DND-41 (cell line): ENCODE measurements around the gene SKIL.

Source experiments
- ATAC-seq: fragments of 200-7000 bp; cut with Tn5 transposase; 3 replicates; pipeline ENCODE4 v1.9.1; 2021; ENCODE audit warnings: low read depth; ENCODE audit not compliant: insufficient read depth
- DNase-seq: peaks from one replicate; pipeline ENCODE4 v3.0.0-alpha.2; 2020
- H2AFZ ChIP-seq: 2 replicates; pipeline ENCODE4 v1.6.0; 2012; ENCODE audit warnings: low read depth, low read length
- H3K27ac ChIP-seq: 2 replicates; pipeline ENCODE4 v1.5.1; 2012; ENCODE audit warnings: low read length, inconsistent platforms
- H3K27me3 ChIP-seq: fragments of 200-600 bp; sonication (generic); 2 replicates; pipeline ENCODE4 v1.6.0; 2012; ENCODE audit warnings: low read length, mild to moderate bottlenecking, inconsistent platforms; ENCODE audit not compliant: insufficient read depth, poor library complexity
- H3K36me3 ChIP-seq: 2 replicates; pipeline ENCODE4 v1.5.1; 2012; ENCODE audit warnings: low read length, inconsistent platforms; ENCODE audit not compliant: insufficient read depth
- H3K4me1 ChIP-seq: 2 replicates; pipeline ENCODE4 v1.5.1; 2012; ENCODE audit warnings: mild to moderate bottlenecking, low read length; ENCODE audit not compliant: insufficient read depth
- H3K4me2 ChIP-seq: 2 replicates; pipeline ENCODE4 v1.6.0; 2012; ENCODE audit warnings: mild to moderate bottlenecking, moderate library complexity, low read length, inconsistent platforms; ENCODE audit not compliant: insufficient read depth
- H3K4me3 ChIP-seq, 2 experiments: fragments of 200-600 bp in 1 of 2; shearing (Covaris generic) in 1 of 2; 2 replicates each; pipeline ENCODE4 v1.5.1; 2012 to 2016; ENCODE audit warnings: inconsistent platforms in 2 of 2, low read length in 2 of 2, mild to moderate bottlenecking in 2 of 2, low read depth in 1 of 2, moderate library complexity in 1 of 2
- H3K79me2 ChIP-seq: 2 replicates; pipeline ENCODE4 v1.6.0; 2012; ENCODE audit warnings: low read length, inconsistent platforms; ENCODE audit not compliant: insufficient read depth
- H3K9ac ChIP-seq: 2 replicates; pipeline ENCODE4 v1.6.0; 2012; ENCODE audit warnings: low read depth, mild to moderate bottlenecking, inconsistent platforms, low read length, moderate library complexity
- H3K9me3 ChIP-seq: 2 replicates; pipeline ENCODE4 v1.5.1; 2012; ENCODE audit warnings: low read length, moderate library complexity, mild to moderate bottlenecking, inconsistent platforms; ENCODE audit not compliant: insufficient read depth, severe bottlenecking
- H4K20me1 ChIP-seq: 2 replicates; pipeline ENCODE4 v1.6.0; 2012; ENCODE audit warnings: low read length; ENCODE audit not compliant: insufficient read depth
- CTCF ChIP-seq: IDR thresholded peaks from 2 replicates; pipeline ENCODE4 v1.5.1; 2012; ENCODE audit warnings: borderline replicate concordance, low read length, moderate library complexity, mild to moderate bottlenecking; ENCODE audit not compliant: poor library complexity, severe bottlenecking; ENCODE audit errors: extremely low read depth
- EZH2 ChIP-seq: IDR thresholded peaks from 3 replicates; pipeline ENCODE4 v1.6.1; 2012; ENCODE audit warnings: borderline replicate concordance, low read depth, mild to moderate bottlenecking, moderate library complexity, low read length, inconsistent platforms; ENCODE audit not compliant: severe bottlenecking

Gene SKIL

GRCh38 chr3:170356596-170357175 lies 829 bp upstream of the SKIL start:
- H2AFZ ChIP-seq, result peak overlapping the region; percentile 67
- TF ChIP-seq EZH2 (no peak), CTCF (no peak)

GRCh38 chr3:170358042-170359010 lies 811 bp downstream of the SKIL start:
- ATAC-seq (peak; percentile 42), DNase-seq (peak; percentile 71)
- no peaks in the 10 kb centered on the region for H3K27me3 ChIP-seq
- peak overlapping the region; percentile 86 for H3K4me2 ChIP-seq
- peak overlapping the region; percentile 70 for H2AFZ ChIP-seq
- no peaks in the 10 kb centered on the region for H3K9me3 ChIP-seq
- H3K36me3 ChIP-seq, result peaks cover 8% of the 10 kb centered on the region; the same call in 1 of the 2 replicates
- H3K4me1 ChIP-seq, result peaks cover 47% of the 10 kb centered on the region
- peaks cover 8% of the 10 kb centered on the region for H3K79me2 ChIP-seq
- TF ChIP-seq CTCF (peak; percentile 56), EZH2 (no peak)
- H3K9ac ChIP-seq, result peak overlapping the region; percentile 80
- peak overlapping the region; percentile 68 for H3K27ac ChIP-seq
- no peaks in the 10 kb centered on the region for H4K20me1 ChIP-seq
- peak overlapping the region; percentile 76 to 77 for H3K4me3 ChIP-seq

More at GRCh38 chr3:170356596-170357175, 829 bp upstream of the SKIL start:
- Histone ChIP-seq H4K20me1 (no peaks in the 10 kb centered on the region), H3K27me3 (no peaks in the 10 kb centered on the region), H3K27ac (peak overlapping the region; percentile 72), H3K4me1 (peaks cover 44% of the 10 kb centered on the region), H3K36me3 (peaks cover 8% of the 10 kb centered on the region; the same call in 1 of the 2 replicates), H3K9ac (peak overlapping the region; percentile 57), H3K4me3 (peak overlapping the region in 1 of 2 experiments; percentile 63; a peak in 2 of 4 replicates), H3K79me2 (peaks cover 8% of the 10 kb centered on the region), H3K9me3 (no peaks in the 10 kb centered on the region), H3K4me2 (peak overlapping the region; percentile 59)
- DNase-seq, result no peak
- ATAC-seq, result peak; percentile 43; the same call in 2 of the 3 replicates

- no peak for TF ChIP-seq CTCF
- no peak for TF ChIP-seq EZH2
- no peak overlapping the region for H2AFZ ChIP-seq
- DNase-seq, result no peak
- H3K4me1 ChIP-seq, result peaks cover 50% of the 10 kb centered on the region
- H3K36me3 ChIP-seq, result peaks cover 8% of the 10 kb centered on the region; the same call in 1 of the 2 replicates
- no peak for ATAC-seq
- H3K4me3 ChIP-seq, result 0 out of 4 replicates have a peak overlapping the region, but pooled peaks of 1 of the 2 experiments have one; percentile 77
- H4K20me1 ChIP-seq, result no peaks in the 10 kb centered on the region
- no peak overlapping the region for H3K9ac ChIP-seq
- no peaks in the 10 kb centered on the region for H3K27me3 ChIP-seq
- H3K9me3 ChIP-seq, result no peaks in the 10 kb centered on the region
- H3K27ac ChIP-seq, result no peak overlapping the region
- H3K4me2 ChIP-seq, result peak overlapping the region; percentile 86; the same call in 1 of the 2 replicates
- H3K79me2 ChIP-seq, result peaks cover 8% of the 10 kb centered on the region
These were observed 1.7 kb downstream of the SKIL start for GRCh38 chr3:170359178-170359704.
